HG02973 (cell line): ENCODE measurements around the gene ZNF845.
A peak's percentile ranks its signal among the peaks of the same experiment; 100 is the strongest.
"Not testable (repeated sequence)": the region's sequence is repeated elsewhere in the genome, so short reads cannot be mapped to it uniquely, and the experiment has no call there.

ENCODE experiments used
- ATAC-seq: cut with Tn5 transposase; IDR thresholded peaks from one replicate; pipeline ENCODE4 v1.9.1; 2021; ENCODE audit warnings: moderate library complexity; ENCODE audit not compliant: unreplicated experiment

The ZNF845 gene

GRCh38 chr19:53333463-53334449, at the start of gene ZNF845:
ZNF845 (plus strand) TSS chr19:53333749; CDS start chr19:53341308, 7,559 bp downstream.
- peak; percentile 89 for ATAC-seq

DNA sequence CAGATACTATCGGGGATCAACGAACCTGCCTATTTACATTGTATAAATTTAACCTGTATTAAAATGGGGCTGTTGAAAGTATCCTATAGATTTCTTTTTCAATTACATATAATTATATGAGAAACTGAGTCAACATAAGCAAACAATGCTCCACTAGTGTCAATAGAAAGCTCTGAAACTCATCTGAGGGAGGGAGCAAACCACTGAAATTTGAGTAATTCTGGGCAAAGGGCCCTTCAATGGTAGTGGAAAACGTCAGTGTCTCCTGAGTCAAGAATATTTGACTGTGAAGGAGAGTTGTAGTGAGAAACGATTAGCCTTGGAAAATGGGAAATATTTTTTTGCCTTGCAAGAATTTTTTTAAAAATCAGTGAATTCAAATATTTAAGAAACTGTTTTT, 48.5 kb upstream of the ZNF845 start:
- ATAC-seq = no peak

DNA sequence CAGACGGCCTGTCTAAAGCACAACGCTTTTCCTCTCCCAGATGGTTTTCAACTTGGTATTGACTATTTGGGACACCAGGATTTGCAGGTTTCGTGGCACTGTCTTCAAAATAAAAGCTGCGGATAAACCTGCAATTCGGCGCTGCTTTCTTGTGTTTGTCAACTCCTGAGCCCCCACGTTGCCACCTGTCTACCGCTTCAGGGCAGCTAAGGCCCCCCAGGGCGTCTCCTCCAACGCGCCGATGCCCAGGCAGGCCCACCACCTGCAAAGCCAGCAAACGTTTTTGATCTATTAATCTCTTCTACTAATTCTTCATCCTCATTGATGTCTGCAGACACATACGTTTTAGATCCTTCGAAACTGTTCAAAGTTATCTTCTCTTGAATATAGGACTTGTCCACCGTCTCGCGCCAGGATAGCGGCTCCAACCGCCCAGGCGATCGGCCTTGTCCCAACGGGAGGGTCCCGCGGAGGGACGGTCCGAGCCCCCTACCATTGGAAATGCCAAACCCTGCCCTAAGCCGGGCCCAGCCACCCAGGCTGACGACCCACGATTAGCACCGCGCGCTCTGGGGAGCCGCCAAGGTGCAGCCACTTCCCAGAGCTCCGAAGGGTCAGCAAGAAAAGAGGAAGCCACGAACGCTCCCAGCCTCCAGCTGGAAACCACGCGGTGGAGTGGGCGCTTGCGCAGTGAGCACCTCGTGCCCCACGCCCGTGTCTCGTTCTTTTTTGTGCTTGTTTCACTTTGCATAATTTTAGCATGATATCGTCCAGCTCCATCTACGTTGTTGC, 42.6 kb upstream of the ZNF845 start:
- ATAC-seq = no peak

DNA sequence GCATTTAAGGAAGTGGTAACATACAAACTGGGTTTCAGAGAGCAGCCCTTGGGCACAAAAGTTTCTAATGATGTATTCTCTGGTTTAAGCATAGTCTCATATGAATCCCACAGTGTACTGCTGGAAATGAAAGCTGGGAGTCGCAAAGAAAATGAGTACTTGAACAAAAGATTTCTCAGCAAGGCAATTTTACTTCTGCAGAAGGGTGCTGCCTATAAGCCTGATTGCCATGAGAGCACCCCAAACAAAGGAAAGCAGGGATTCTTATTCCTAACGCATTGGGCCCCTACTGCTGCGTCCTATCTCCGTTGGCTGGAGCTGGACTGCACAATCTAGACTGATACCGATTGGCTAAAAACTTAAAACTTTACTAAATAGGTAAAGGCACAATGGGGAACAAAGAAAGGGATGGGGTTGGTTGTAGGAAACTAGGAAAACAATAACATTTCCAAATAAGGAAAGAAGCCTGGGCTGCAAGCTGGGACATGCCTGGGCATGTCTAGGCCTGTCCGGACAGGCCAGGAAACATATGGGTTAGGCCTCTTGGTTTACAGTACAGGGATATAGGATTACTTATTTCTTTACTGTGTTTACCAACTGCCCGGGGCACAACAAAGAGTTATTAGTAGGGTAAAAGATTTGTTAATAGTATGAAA, 38.6 kb upstream of the ZNF845 start:
- ATAC-seq = no peak

GRCh38 chr19:53301341-53301740, 32.2 kb upstream of the ZNF845 start:
- ATAC-seq = not testable (repeated sequence)

DNA sequence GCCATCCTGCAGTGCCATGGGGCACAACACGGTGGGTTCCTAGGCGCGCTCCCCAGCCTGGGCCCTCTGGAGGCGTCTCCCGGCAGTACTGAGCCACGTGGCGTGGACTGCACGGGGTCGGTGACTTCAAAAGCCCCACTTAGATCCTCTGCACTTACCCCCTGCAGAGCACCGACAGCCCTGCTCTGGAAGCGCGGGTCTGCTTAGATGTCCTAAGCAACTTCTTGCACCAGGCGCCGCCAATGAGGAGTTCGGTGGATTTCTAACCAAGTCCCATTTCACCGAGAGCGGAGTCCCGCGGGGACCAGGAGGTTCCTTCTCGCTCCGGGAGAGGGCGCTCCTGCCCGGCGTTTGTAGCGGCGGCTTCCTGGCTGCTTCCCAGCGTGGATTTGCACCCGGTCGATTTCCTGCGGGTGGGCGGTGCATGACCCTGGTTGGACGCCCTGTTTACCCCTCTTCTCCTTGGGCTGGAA, 25.2 kb upstream of the ZNF845 start:
- ATAC-seq = no peak

DNA sequence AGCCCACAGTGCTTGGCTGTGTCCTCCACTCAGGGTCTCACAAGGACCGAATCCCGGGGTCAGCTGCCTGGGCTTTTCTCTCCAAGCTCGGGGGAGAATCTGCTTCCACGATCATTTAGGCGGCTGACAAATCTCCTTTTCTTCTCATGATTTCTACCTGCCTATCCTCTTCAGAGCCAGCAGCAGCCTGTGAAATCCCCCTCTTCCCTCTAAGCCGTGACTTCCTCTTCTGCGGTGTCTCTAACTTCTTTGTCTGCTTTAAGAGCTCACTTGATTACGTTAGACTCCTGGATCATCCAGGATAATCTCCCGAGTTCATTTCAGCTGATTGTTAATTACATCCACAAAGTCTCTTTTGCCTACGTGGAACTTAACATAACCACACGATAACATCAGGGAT, 22.5 kb upstream of the ZNF845 start:
- no peak for ATAC-seq

DNA sequence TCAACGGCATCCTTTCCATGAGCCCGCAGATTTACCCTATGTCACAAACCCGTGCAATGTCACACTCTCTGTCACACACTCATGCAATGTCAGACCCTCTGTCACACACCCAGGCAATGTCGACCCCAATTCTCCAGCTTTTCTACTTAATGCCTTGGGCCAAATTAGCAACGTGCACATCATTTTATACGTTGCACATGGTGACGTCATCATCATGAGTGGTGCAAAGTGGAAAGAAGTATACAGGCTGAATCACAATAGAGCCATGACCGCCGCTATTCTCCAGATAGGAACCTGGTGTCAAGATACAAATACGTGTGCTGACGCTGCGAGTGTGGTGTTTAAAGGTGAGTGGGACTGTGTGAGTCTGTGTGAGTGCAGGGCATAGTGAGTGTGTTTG, 21.7 kb upstream of the ZNF845 start:
- no peak for ATAC-seq

- no peak for ATAC-seq
Measured at GRCh38 chr19:53328967-53329366, 4.6 kb upstream of the ZNF845 start.

DNA sequence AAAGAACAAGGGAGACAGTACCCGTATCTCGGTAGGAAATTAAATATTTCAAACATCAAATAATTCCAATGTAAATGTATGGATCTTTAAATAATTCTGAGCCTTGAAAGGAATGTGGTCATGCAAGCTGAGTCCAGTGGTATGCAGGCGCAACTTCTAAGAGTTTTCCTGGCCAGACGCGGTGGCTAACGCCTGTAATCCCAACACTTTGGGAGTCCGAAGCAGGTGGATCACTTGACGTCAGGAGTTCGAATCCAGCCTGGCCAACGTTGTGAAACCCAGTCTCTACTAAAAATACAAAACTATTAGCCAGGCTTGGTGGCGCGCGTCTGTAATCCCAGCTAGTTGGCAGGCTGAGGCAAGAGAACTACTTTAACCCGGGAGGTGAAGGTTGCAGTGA, 1.1 kb upstream of the ZNF845 start:
- no peak for ATAC-seq

GRCh38 chr19:53333066-53333462, 485 bp upstream of the ZNF845 start:
- no peak for ATAC-seq

DNA sequence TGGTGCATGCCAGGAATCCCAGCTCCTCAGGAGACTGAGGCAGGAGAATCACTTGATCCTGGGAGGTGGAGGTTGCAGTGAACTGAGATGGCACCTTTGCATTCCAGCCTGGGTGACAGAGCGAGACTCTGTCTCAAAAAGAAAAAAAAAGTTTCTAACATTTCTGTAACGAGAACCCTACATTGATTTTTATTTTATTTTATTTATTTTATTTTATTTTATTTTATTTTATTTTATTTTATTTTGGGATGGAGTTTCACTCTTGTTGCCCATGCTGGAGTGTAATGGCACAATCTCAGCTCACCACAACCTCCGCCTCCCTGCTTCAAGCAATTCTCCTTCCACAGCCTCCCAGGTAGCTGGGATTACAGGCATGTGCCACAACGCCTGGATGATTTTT, 10.9 kb downstream of the ZNF845 start:
- not testable (repeated sequence) for ATAC-seq

- ATAC-seq = no peak
Measured at GRCh38 chr19:53355739-53356138, 22.2 kb downstream of the ZNF845 start.

- no peak for ATAC-seq
Measured at GRCh38 chr19:53357821-53358581, 24.5 kb downstream of the ZNF845 start.

GRCh38 chr19:53360056-53360455, 26.5 kb downstream of the ZNF845 start:
- ATAC-seq = not testable (repeated sequence)

- peak; percentile 90 for ATAC-seq
Measured at GRCh38 chr19:53365134-53365898, 31.8 kb downstream of the ZNF845 start, which contains the start of gene ZNF525. ZNF525 (plus strand) TSS chr19:53365705; CDS start chr19:53372282, 6,577 bp downstream.

DNA sequence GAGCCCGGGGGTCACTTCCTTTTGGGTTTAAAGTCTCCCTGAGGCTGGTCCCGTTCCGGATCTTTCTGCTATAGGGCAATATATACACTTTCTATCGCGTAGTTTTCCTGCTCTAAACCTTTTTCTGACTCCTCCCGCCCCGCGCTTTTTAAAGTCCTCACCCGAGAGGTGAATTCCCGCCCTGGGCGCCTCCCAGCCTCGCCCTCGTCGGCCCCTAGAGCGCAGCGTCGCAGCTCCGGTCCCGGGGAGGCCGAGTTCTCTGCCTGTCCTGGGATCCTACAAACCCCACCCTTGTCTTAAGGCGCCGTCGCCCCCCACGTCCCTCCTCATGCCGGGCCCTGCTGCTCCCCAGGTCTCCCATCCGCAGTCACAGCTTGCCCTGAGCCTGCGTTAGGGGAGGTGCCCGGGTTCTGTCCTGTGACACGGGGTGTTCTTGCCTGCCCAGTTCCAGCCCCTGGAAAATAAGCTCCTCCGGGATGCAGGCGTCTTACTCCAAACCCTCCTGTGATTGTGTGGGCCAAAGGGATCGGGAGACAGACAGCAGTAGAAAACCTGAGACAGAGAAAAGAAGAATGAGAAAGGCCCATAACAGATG, 32.4 kb downstream of the ZNF845 start:
- peak; percentile 37 for ATAC-seq

DNA sequence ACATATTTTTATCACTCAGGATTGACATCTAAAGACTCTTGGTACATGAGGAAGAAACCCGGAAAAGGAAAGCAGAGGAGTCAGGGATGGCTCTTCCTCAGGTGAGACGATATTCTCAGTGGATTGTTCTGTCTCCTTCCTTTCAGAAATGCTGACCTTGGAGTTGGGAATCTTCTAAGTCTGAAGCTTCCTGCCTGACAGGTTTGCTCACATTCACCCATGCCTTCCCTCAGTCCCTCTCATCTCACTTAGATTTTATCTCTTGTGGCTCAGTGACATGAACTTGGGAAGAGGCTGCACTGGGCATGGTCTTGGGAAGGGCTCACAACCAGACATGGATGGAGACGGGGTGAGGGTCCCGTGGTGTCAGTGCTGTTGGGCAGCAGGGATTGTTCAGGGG, 38.6 kb downstream of the ZNF845 start:
- no peak for ATAC-seq

DNA sequence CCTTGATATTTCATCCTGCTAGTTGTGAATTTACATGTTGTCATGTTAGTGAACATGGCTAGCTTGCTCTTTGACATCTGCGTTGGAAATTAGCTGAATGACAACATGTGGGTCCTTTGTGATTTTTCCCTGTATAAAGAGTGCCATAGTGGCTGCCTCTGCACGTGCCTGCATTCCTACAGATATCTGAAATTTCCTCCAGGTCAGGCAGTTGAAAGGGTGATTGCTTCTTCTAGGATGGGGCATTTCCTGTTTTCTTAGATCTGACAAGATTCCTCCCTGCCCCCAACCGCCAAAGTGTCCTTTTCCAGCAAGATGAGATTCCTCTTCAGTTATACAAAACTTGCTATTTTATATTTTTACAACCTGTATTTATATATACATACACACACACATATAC, 40.7 kb downstream of the ZNF845 start:
- ATAC-seq = no peak
